IPS-18a (cell line): ENCODE measurements around the gene EFEMP2.

Experiments used
- H3K27ac ChIP-seq: one replicate; pipeline ENCODE4 v1.5.1; 2013; ENCODE audit warnings: low read length
- H3K27me3 ChIP-seq: one replicate; pipeline ENCODE4 v1.6.1; 2013; ENCODE audit warnings: mild to moderate bottlenecking, low read length; ENCODE audit not compliant: control insufficient read depth, insufficient read depth
- H3K36me3 ChIP-seq: one replicate; pipeline ENCODE4 v1.6.1; 2013; ENCODE audit warnings: low read depth, low read length; ENCODE audit not compliant: control insufficient read depth
- H3K4me1 ChIP-seq: one replicate; pipeline ENCODE4 v1.6.1; 2013; ENCODE audit warnings: low read depth, low read length; ENCODE audit not compliant: control insufficient read depth
- H3K4me3 ChIP-seq: one replicate; pipeline ENCODE4 v1.5.1; 2013; ENCODE audit warnings: low read length
- H3K9ac ChIP-seq: one replicate; pipeline ENCODE4 v1.6.1; 2013; ENCODE audit warnings: mild to moderate bottlenecking, low read length, moderate library complexity
- H3K9me3 ChIP-seq: one replicate; pipeline ENCODE4 v1.6.1; 2013; ENCODE audit warnings: low read depth, low read length; ENCODE audit not compliant: control insufficient read depth

EFEMP2 gene

DNA sequence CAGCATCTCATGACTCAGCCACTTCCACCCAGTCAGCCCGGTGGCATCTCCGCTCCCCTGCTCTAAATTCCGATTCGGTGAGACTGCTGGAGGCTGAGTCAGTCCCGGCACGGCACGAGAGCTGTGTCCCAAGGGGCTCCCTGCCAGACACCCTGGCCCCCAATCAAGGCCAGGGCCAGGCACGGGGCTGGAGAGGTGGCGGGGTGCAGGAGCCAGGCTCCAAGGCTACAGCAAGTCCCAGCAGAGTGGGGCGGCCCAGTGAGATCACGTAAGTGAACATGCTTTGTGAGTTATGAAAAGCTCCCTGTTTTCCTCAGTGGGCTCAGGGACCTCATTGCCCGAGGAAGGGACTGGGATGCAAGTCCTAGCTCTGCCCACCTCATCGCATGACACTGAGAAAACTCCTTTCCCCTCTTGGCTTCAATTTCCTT is 43.2 kb upstream of the EFEMP2 start:
- no peak overlapping the region for H3K9ac ChIP-seq
- peaks cover 5% of the 10 kb centered on the region for H3K4me1 ChIP-seq
- H3K4me3 ChIP-seq = no peak overlapping the region
- H3K27ac ChIP-seq = no peak overlapping the region
- no peaks in the 10 kb centered on the region for H3K27me3 ChIP-seq
- H3K9me3 ChIP-seq = no peaks in the 10 kb centered on the region
- H3K36me3 ChIP-seq = no peaks in the 10 kb centered on the region

DNA sequence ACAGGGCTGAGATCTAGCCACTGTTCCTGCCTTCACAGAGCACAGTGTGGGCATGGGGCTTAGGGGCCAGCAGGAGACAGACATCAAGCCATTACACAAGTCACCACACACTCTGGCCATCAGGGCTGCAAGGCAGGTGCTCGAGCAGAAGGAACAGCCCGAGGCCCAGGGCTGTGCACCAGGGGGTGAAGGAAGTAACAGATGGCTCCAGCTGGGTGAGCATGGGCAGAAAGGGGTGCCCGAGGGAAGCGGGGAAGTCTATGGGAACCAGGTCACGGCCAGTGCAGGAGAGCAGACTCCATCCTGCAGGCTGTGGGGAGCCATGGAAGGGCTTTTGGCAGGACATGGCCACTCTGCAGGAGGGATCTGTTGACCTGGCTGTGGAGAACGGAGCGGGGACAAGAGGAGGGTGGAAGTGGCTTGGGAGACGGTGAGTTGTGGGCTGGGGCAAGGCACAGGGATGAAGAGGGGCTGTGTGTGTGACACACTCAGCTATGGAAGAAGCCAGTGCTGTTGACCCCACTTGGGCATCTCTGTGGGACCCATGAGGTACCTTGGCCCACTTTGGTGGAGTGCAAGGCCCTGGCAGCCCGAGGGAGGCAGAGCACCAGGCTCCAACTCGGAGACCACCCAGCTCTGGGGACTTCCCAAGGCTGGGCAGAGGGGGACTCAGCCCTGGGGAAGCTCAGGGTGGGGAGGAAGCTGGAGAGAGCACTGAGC is 42.7 kb upstream of the EFEMP2 start:
- Histone ChIP-seq H3K27ac (no peak overlapping the region), H3K36me3 (no peaks in the 10 kb centered on the region), H3K4me1 (peaks cover 5% of the 10 kb centered on the region), H3K27me3 (no peaks in the 10 kb centered on the region), H3K4me3 (no peak overlapping the region), H3K9me3 (no peaks in the 10 kb centered on the region), H3K9ac (no peak overlapping the region)

- Histone ChIP-seq H3K9ac (no peak overlapping the region), H3K27me3 (peaks cover 8% of the 10 kb centered on the region), H3K4me3 (no peak overlapping the region), H3K4me1 (peaks cover 2% of the 10 kb centered on the region), H3K36me3 (no peaks in the 10 kb centered on the region), H3K27ac (no peak overlapping the region), H3K9me3 (no peaks in the 10 kb centered on the region)
Observed at GRCh38 chr11:65912845-65913244, 40.2 kb upstream of the EFEMP2 start.

DNA sequence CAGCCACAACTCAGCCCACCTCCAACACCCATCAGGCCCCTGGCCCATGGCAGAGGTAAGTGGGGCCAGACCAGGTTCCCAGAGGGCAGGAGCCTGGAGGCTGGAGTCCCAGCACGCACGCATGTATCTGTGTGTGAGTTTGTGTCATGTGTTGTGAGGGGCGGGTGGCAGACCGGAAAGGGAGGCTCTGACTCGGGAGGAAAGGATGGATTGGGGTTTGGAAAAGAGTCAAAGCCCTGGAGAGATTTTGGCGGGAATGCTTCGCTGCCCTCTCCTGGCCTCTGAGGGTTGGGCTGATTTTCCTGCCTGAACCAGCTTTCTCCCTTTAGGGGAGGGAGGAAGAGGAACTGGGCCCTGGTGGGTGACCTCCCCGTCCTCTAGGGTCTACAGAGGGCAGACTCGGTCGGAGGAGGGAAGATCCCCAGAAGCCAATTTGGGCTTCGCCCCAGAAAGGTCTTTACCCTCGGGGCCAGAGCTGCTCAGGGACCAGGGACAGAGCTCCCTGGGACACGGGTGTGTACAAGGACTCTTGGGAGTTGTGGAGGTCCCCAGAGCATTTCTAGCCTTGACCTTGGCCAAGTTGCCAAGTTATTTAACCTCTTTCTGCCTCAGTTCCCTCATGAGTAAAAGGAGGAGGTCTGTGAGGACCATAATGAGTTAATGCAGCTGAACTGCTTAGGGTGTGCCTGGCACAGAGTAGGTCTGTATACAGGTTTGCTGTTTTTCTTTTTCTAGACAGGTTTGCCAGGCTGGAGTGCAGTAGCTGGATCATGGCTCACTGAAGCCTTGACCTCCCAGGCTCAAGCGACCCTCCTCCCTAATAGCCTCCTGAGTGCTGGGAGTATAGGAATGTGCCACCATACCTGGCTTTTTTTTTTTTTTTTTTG is 39.3 kb upstream of the EFEMP2 start:
- Histone ChIP-seq H3K36me3 (no peaks in the 10 kb centered on the region), H3K9ac (no peak overlapping the region), H3K27me3 (peaks cover 9% of the 10 kb centered on the region), H3K4me1 (no peaks in the 10 kb centered on the region), H3K4me3 (no peak overlapping the region), H3K27ac (no peak overlapping the region), H3K9me3 (no peaks in the 10 kb centered on the region)

- H3K9ac ChIP-seq = no peak overlapping the region
Observed at GRCh38 chr11:65907878-65908277, 35.3 kb upstream of the EFEMP2 start.

GRCh38 chr11:65906602-65907001 is 34.0 kb upstream of the EFEMP2 start:
- no peaks in the 10 kb centered on the region for H3K9me3 ChIP-seq
- no peak overlapping the region for H3K4me3 ChIP-seq
- H3K27ac ChIP-seq = no peak overlapping the region
- no peak overlapping the region for H3K9ac ChIP-seq
- no peaks in the 10 kb centered on the region for H3K36me3 ChIP-seq
- H3K27me3 ChIP-seq = peaks cover 39% of the 10 kb centered on the region
- no peaks in the 10 kb centered on the region for H3K4me1 ChIP-seq

More at GRCh38 chr11:65907878-65908277, 35.3 kb upstream of the EFEMP2 start:
- Histone ChIP-seq H3K36me3 (no peaks in the 10 kb centered on the region), H3K4me3 (no peak overlapping the region), H3K9me3 (no peaks in the 10 kb centered on the region), H3K4me1 (no peaks in the 10 kb centered on the region), H3K27ac (no peak overlapping the region), H3K27me3 (peaks cover 26% of the 10 kb centered on the region)

DNA sequence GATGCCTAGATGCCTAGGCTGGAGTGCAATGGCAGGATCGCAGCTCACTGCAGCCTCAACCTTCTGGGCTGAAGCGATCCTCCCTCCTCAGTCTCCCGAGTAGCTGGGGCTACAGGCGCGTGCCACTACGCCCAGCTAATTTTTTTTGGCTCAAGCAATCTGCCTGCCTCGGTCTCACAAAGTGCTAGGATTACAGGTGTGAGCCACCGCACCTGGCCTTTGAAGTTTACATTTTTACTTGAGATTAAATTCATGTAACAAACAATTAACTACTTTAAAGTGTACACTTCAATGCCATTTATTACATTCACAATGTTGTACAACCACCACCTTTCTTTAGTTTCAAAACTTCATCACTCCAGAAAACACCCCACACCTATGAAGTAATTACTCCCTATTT is 31.1 kb upstream of the EFEMP2 start:
- Histone ChIP-seq H3K36me3 (no peaks in the 10 kb centered on the region), H3K4me1 (no peaks in the 10 kb centered on the region), H3K27ac (no peak overlapping the region), H3K9me3 (no peaks in the 10 kb centered on the region), H3K27me3 (peaks cover 57% of the 10 kb centered on the region), H3K4me3 (no peak overlapping the region), H3K9ac (no peak overlapping the region)

- H3K4me3 ChIP-seq = no peak overlapping the region
- H3K4me1 ChIP-seq = no peaks in the 10 kb centered on the region
- H3K9ac ChIP-seq = no peak overlapping the region
- no peak overlapping the region for H3K27ac ChIP-seq
- no peaks in the 10 kb centered on the region for H3K9me3 ChIP-seq
- peaks cover 64% of the 10 kb centered on the region for H3K27me3 ChIP-seq
- no peaks in the 10 kb centered on the region for H3K36me3 ChIP-seq
Observed at GRCh38 chr11:65903068-65903481, 30.5 kb upstream of the EFEMP2 start.

GRCh38 chr11:65900899-65901180 is 28.2 kb upstream of the EFEMP2 start:
- no peak overlapping the region for H3K9ac ChIP-seq
- H3K27ac ChIP-seq = no peak overlapping the region
- H3K27me3 ChIP-seq = peaks cover 77% of the 10 kb centered on the region
- H3K36me3 ChIP-seq = no peaks in the 10 kb centered on the region
- H3K4me1 ChIP-seq = no peaks in the 10 kb centered on the region
- H3K4me3 ChIP-seq = no peak overlapping the region
- no peaks in the 10 kb centered on the region for H3K9me3 ChIP-seq

DNA sequence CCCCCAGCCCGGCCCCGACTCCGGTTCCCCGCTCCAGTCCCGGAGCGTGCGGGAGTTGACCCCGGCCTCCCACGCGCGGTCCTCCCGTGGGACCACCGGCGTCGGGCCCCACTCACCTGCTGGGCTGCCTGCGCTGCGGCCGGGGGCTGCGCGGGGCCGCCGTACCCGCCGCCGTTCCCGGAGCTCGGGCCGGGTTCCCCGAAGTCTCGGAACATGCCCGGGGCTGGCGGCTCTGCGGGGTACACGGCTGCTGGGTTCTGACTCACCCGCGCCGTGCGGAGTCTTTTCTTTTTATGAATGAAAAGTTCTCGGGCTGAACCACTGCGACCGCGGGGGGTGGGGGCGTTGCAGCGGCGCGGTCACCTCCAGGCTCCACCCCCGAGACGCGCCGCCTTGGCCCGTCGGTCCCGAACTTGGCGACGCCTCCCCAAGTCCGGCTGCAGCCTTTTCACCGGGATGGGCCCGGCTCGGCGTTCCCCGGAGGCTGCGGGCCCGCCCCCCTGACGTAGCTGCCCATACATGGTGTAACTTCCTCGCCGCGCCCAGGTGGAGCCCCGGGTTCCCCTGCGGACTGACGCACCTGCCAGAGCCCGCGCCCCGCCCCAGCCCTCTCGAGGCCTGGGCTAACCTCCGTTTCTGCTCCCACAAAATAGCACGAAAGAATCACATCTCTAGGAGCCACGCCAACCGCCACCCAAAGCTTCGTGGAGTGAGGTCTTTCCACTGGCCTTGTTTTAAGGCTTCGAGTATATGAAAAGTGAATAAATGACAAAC is 27.7 kb upstream of the EFEMP2 start, which contains the start of gene FOSL1:
Gene FOSL1 (minus strand): TSS at position 264 of the 774 bp plus-strand sequence. CDS start 49 bp downstream, at position 215.
- H3K9me3 ChIP-seq = no peaks in the 10 kb centered on the region
- peaks cover 77% of the 10 kb centered on the region for H3K27me3 ChIP-seq
- H3K27ac ChIP-seq = no peak within 1 kb of the TSS
- H3K9ac ChIP-seq = peak within 1 kb of the TSS; percentile 36
- H3K36me3 ChIP-seq = no peaks in the 10 kb centered on the region
- no peaks in the 10 kb centered on the region for H3K4me1 ChIP-seq
- peak within 1 kb of the TSS; percentile 56 for H3K4me3 ChIP-seq

- H3K27me3 ChIP-seq = peaks cover 77% of the 10 kb centered on the region
Observed at GRCh38 chr11:65899356-65900124, 26.9 kb upstream of the EFEMP2 start.

More at GRCh38 chr11:65899356-65900124, 26.9 kb upstream of the EFEMP2 start:
- Histone ChIP-seq H3K9ac (peak overlapping the region; percentile 36), H3K9me3 (no peaks in the 10 kb centered on the region), H3K36me3 (no peaks in the 10 kb centered on the region), H3K4me3 (peak overlapping the region; percentile 56), H3K27ac (no peak overlapping the region), H3K4me1 (no peaks in the 10 kb centered on the region)
